ENCODE data around the gene PRUNE2. TPM values are rescaled to one million over a fixed set of nuclear protein-coding genes. Genes with fewer than 3 reads are reported as not detected.
A peak's percentile ranks its signal among the peaks of the same experiment; 100 is the strongest.

The PRUNE2 gene
- total RNA-seq, 1 experiment from 2014 or later = 0.48 TPM

- 0 out of 2 replicates have a peak, but pooled peaks cover 3% of the 10 kb centered on the region for H3K9me3 ChIP-seq (ENCODE audit: low read length)
- peak; percentile 5 for DNase-seq
- no peaks in the 10 kb centered on the region for H3K27me3 ChIP-seq (ENCODE audit: low read length)
Measured at GRCh38 chr9:76571743-76572146, 334.2 kb downstream of the PRUNE2 start.

GRCh38 chr9:76571288-76571687 lies 334.6 kb downstream of the PRUNE2 start:
- H3K79me2 ChIP-seq (ENCODE audit: low read length) = no peaks in the 10 kb centered on the region
- H4K20me1 ChIP-seq (ENCODE audit: insufficient read depth, low read depth, low read length) = no peaks in the 10 kb centered on the region
- peak; percentile 41 for DNase-seq
- H3K4me2 ChIP-seq (ENCODE audit: low read depth, low read length, poor library complexity, severe bottlenecking) = no peak overlapping the region
- no peaks in the 10 kb centered on the region for H3K9me2 ChIP-seq (replicated peaks; ENCODE audit: insufficient read depth, low read length)
- H3K9me3 ChIP-seq (ENCODE audit: low read length) = 0 out of 2 replicates have a peak, but pooled peaks cover 3% of the 10 kb centered on the region
- no peak overlapping the region for H3K4me3 ChIP-seq (ENCODE audit: low read length)
- no peaks in the 10 kb centered on the region; the same call in 1 of the 2 replicates for H3K4me1 ChIP-seq (ENCODE audit: low read length)
- H3K27ac ChIP-seq (ENCODE audit: low read length) = no peak overlapping the region
- H2AFZ ChIP-seq (ENCODE audit: low read length) = no peak overlapping the region
- no peaks in the 10 kb centered on the region for H3K36me3 ChIP-seq (ENCODE audit: insufficient read depth, low read length)
- H3K9ac ChIP-seq (ENCODE audit: low read length) = no peak overlapping the region
- no peaks in the 10 kb centered on the region for H3K27me3 ChIP-seq (ENCODE audit: low read length)

More at GRCh38 chr9:76571743-76572146, 334.2 kb downstream of the PRUNE2 start:
- H4K20me1 ChIP-seq (ENCODE audit: insufficient read depth, low read depth, low read length) = no peaks in the 10 kb centered on the region
- no peak overlapping the region for H2AFZ ChIP-seq (ENCODE audit: low read length)
- no peaks in the 10 kb centered on the region for H3K36me3 ChIP-seq (ENCODE audit: insufficient read depth, low read length)
- H3K27ac ChIP-seq (ENCODE audit: low read length) = no peak overlapping the region
- H3K4me2 ChIP-seq (ENCODE audit: low read depth, low read length, poor library complexity, severe bottlenecking) = no peak overlapping the region
- H3K9me2 ChIP-seq (replicated peaks; ENCODE audit: insufficient read depth, low read length) = no peaks in the 10 kb centered on the region
- no peak overlapping the region for H3K4me3 ChIP-seq (ENCODE audit: low read length)
- H3K4me1 ChIP-seq (ENCODE audit: low read length) = no peaks in the 10 kb centered on the region; the same call in 1 of the 2 replicates
- no peak overlapping the region for H3K9ac ChIP-seq (ENCODE audit: low read length)
- no peaks in the 10 kb centered on the region for H3K79me2 ChIP-seq (ENCODE audit: low read length)

- Histone ChIP-seq H2AFZ (ENCODE audit: low read length) (no peak overlapping the region), H4K20me1 (ENCODE audit: insufficient read depth, low read depth, low read length) (no peaks in the 10 kb centered on the region), H3K9ac (ENCODE audit: low read length) (no peak overlapping the region), H3K4me3 (ENCODE audit: low read length) (no peak overlapping the region), H3K4me1 (ENCODE audit: low read length) (no peaks in the 10 kb centered on the region), H3K36me3 (ENCODE audit: insufficient read depth, low read length) (no peaks in the 10 kb centered on the region), H3K79me2 (ENCODE audit: low read length) (no peaks in the 10 kb centered on the region), H3K9me2 (replicated peaks; ENCODE audit: insufficient read depth, low read length) (no peaks in the 10 kb centered on the region), H3K27ac (ENCODE audit: low read length) (no peak overlapping the region), H3K9me3 (ENCODE audit: low read length) (0 out of 2 replicates have a peak, but pooled peaks cover 3% of the 10 kb centered on the region), H3K4me2 (ENCODE audit: low read depth, low read length, poor library complexity, severe bottlenecking) (no peak overlapping the region), H3K27me3 (ENCODE audit: low read length) (no peaks in the 10 kb centered on the region)
- DNase-seq = peak; percentile 14
Measured at GRCh38 chr9:76570826-76571225, 335.1 kb downstream of the PRUNE2 start.

GRCh38 chr9:76567086-76567485 lies 338.8 kb downstream of the PRUNE2 start:
- Histone ChIP-seq H3K9me3 (ENCODE audit: low read length) (0 out of 2 replicates have a peak, but pooled peaks cover 3% of the 10 kb centered on the region), H3K27ac (ENCODE audit: low read length) (no peak overlapping the region), H3K4me3 (ENCODE audit: low read length) (no peak overlapping the region), H3K9ac (ENCODE audit: low read length) (no peak overlapping the region), H3K4me1 (ENCODE audit: low read length) (no peaks in the 10 kb centered on the region), H3K27me3 (ENCODE audit: low read length) (no peaks in the 10 kb centered on the region), H3K9me2 (replicated peaks; ENCODE audit: insufficient read depth, low read length) (no peaks in the 10 kb centered on the region), H3K4me2 (ENCODE audit: low read depth, low read length, poor library complexity, severe bottlenecking) (no peak overlapping the region), H2AFZ (ENCODE audit: low read length) (no peak overlapping the region), H3K79me2 (ENCODE audit: low read length) (no peaks in the 10 kb centered on the region), H3K36me3 (ENCODE audit: insufficient read depth, low read length) (no peaks in the 10 kb centered on the region), H4K20me1 (ENCODE audit: insufficient read depth, low read depth, low read length) (no peaks in the 10 kb centered on the region)
- no peak for DNase-seq

GRCh38 chr9:76564297-76564696 lies 341.6 kb downstream of the PRUNE2 start:
- Histone ChIP-seq H3K27me3 (ENCODE audit: low read length) (no peaks in the 10 kb centered on the region), H3K36me3 (ENCODE audit: insufficient read depth, low read length) (no peaks in the 10 kb centered on the region), H3K27ac (ENCODE audit: low read length) (no peak overlapping the region), H2AFZ (ENCODE audit: low read length) (no peak overlapping the region), H4K20me1 (ENCODE audit: insufficient read depth, low read depth, low read length) (no peaks in the 10 kb centered on the region), H3K9me3 (ENCODE audit: low read length) (no peaks in the 10 kb centered on the region), H3K9ac (ENCODE audit: low read length) (no peak overlapping the region), H3K79me2 (ENCODE audit: low read length) (no peaks in the 10 kb centered on the region), H3K4me1 (ENCODE audit: low read length) (no peaks in the 10 kb centered on the region), H3K9me2 (replicated peaks; ENCODE audit: insufficient read depth, low read length) (no peaks in the 10 kb centered on the region), H3K4me3 (ENCODE audit: low read length) (no peak overlapping the region), H3K4me2 (ENCODE audit: low read depth, low read length, poor library complexity, severe bottlenecking) (no peak overlapping the region)
- no peak for DNase-seq

GRCh38 chr9:76562511-76562911 lies 343.4 kb downstream of the PRUNE2 start:
- Histone ChIP-seq H3K4me1 (ENCODE audit: low read length) (no peaks in the 10 kb centered on the region), H3K4me3 (ENCODE audit: low read length) (no peak overlapping the region), H3K27ac (ENCODE audit: low read length) (no peak overlapping the region), H3K36me3 (ENCODE audit: insufficient read depth, low read length) (no peaks in the 10 kb centered on the region), H3K4me2 (ENCODE audit: low read depth, low read length, poor library complexity, severe bottlenecking) (no peak overlapping the region), H3K9me2 (replicated peaks; ENCODE audit: insufficient read depth, low read length) (no peaks in the 10 kb centered on the region), H3K9ac (ENCODE audit: low read length) (no peak overlapping the region), H3K9me3 (ENCODE audit: low read length) (no peaks in the 10 kb centered on the region), H3K79me2 (ENCODE audit: low read length) (no peaks in the 10 kb centered on the region), H2AFZ (ENCODE audit: low read length) (no peak overlapping the region), H4K20me1 (ENCODE audit: insufficient read depth, low read depth, low read length) (no peaks in the 10 kb centered on the region), H3K27me3 (ENCODE audit: low read length) (no peaks in the 10 kb centered on the region)
- peak; percentile 26 for DNase-seq

GRCh38 chr9:76561900-76562299 lies 344.0 kb downstream of the PRUNE2 start:
- H3K4me3 ChIP-seq (ENCODE audit: low read length) = no peak overlapping the region
- DNase-seq = no peak
- no peaks in the 10 kb centered on the region for H3K4me1 ChIP-seq (ENCODE audit: low read length)
- H3K9me2 ChIP-seq (replicated peaks; ENCODE audit: insufficient read depth, low read length) = no peaks in the 10 kb centered on the region
- no peaks in the 10 kb centered on the region for H3K27me3 ChIP-seq (ENCODE audit: low read length)
- H3K36me3 ChIP-seq (ENCODE audit: insufficient read depth, low read length) = no peaks in the 10 kb centered on the region
- no peak overlapping the region for H2AFZ ChIP-seq (ENCODE audit: low read length)
- H3K4me2 ChIP-seq (ENCODE audit: low read depth, low read length, poor library complexity, severe bottlenecking) = no peak overlapping the region
- no peaks in the 10 kb centered on the region for H4K20me1 ChIP-seq (ENCODE audit: insufficient read depth, low read depth, low read length)
- no peaks in the 10 kb centered on the region for H3K79me2 ChIP-seq (ENCODE audit: low read length)
- no peak overlapping the region for H3K27ac ChIP-seq (ENCODE audit: low read length)
- H3K9ac ChIP-seq (ENCODE audit: low read length) = no peak overlapping the region
- no peaks in the 10 kb centered on the region for H3K9me3 ChIP-seq (ENCODE audit: low read length)

Measured in Karpas-422 (cell line).